SK-N-SH (cell line): ENCODE results near the gene CAPN10.

Experiments
- CHD2 ChIP-seq: fragments of 150-350 bp; IDR thresholded peaks from 2 replicates; pipeline ENCODE4 v1.6.1; 2018; ENCODE audit warnings: low read length; ENCODE audit not compliant: partially characterized antibody
- EZH2phosphoT487 ChIP-seq: fragments of 200-600 bp; sonication (generic); IDR thresholded peaks from 2 replicates; pipeline ENCODE4 v1.6.1; 2017; ENCODE audit warnings: low read depth, mixed run types, mild to moderate bottlenecking, antibody characterized with exemption, moderate library complexity, borderline replicate concordance
- MAX ChIP-seq: IDR thresholded peaks from 2 replicates; pipeline ENCODE4 v1.4.0; 2012; ENCODE audit warnings: low read depth
- RAD21 ChIP-seq: IDR thresholded peaks from 2 replicates; pipeline ENCODE4 v1.6.1; 2012; ENCODE audit warnings: mild to moderate bottlenecking, low read length
- TF ChIP-seq, protein P1 (sequence below): IDR thresholded peaks from 2 replicates; pipeline ENCODE4 v1.6.1; 2012; ENCODE audit warnings: mild to moderate bottlenecking, low read depth, low read length, moderate library complexity
- TF ChIP-seq, protein P2 (sequence below): fragments of 200-600 bp; sonication (generic); IDR thresholded peaks from 2 replicates; pipeline ENCODE4 v1.6.1; 2017; ENCODE audit warnings: antibody characterized with exemption, mild to moderate bottlenecking, moderate library complexity

- TF ChIP-seq, protein P1, sequence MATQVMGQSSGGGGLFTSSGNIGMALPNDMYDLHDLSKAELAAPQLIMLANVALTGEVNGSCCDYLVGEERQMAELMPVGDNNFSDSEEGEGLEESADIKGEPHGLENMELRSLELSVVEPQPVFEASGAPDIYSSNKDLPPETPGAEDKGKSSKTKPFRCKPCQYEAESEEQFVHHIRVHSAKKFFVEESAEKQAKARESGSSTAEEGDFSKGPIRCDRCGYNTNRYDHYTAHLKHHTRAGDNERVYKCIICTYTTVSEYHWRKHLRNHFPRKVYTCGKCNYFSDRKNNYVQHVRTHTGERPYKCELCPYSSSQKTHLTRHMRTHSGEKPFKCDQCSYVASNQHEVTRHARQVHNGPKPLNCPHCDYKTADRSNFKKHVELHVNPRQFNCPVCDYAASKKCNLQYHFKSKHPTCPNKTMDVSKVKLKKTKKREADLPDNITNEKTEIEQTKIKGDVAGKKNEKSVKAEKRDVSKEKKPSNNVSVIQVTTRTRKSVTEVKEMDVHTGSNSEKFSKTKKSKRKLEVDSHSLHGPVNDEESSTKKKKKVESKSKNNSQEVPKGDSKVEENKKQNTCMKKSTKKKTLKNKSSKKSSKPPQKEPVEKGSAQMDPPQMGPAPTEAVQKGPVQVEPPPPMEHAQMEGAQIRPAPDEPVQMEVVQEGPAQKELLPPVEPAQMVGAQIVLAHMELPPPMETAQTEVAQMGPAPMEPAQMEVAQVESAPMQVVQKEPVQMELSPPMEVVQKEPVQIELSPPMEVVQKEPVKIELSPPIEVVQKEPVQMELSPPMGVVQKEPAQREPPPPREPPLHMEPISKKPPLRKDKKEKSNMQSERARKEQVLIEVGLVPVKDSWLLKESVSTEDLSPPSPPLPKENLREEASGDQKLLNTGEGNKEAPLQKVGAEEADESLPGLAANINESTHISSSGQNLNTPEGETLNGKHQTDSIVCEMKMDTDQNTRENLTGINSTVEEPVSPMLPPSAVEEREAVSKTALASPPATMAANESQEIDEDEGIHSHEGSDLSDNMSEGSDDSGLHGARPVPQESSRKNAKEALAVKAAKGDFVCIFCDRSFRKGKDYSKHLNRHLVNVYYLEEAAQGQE: no peak
- no peak for TF ChIP-seq RAD21
- TF ChIP-seq, protein P2, sequence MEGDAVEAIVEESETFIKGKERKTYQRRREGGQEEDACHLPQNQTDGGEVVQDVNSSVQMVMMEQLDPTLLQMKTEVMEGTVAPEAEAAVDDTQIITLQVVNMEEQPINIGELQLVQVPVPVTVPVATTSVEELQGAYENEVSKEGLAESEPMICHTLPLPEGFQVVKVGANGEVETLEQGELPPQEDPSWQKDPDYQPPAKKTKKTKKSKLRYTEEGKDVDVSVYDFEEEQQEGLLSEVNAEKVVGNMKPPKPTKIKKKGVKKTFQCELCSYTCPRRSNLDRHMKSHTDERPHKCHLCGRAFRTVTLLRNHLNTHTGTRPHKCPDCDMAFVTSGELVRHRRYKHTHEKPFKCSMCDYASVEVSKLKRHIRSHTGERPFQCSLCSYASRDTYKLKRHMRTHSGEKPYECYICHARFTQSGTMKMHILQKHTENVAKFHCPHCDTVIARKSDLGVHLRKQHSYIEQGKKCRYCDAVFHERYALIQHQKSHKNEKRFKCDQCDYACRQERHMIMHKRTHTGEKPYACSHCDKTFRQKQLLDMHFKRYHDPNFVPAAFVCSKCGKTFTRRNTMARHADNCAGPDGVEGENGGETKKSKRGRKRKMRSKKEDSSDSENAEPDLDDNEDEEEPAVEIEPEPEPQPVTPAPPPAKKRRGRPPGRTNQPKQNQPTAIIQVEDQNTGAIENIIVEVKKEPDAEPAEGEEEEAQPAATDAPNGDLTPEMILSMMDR: no peak
- TF ChIP-seq EZH2phosphoT487: no peak
- TF ChIP-seq CHD2: no peak
- no peak for TF ChIP-seq MAX
Measured at GRCh38 chr2:240576436-240577205, 9.9 kb upstream of the CAPN10 start.
